ENCODE results near the gene SARDH.

DNA sequence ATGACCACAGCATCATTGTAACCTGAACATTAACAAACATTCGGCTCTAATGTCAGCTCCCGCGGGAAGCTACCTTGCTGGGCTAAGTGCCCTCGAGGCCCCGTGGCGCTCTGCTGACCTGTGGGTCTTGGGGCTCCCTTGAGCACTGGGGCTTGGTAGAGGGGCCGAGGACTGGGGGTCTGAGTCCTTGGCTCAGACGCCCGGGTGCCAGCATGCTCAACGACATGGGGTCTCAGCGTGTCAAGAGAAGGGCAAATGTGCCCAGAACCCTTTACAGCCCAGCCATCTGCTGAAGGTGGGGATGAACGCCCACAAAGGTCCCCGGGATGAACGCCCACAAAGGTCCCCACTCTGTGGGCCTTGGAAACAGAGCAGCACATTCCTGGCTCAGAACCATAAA is 39.7 kb upstream of the SARDH start:
- TF ChIP-seq HDAC2 (IDR thresholded peaks at IDR 0.05) (no peak), POLR2AphosphoS5 (IDR thresholded peaks at IDR 0.05; ENCODE audit: control insufficient read depth, insufficient read depth, low read depth, low read length) (no peak), POLR2A (conservative IDR thresholded peaks at IDR 0.05) (no peak), BRCA1 (IDR thresholded peaks at IDR 0.05) (no peak), BRCA1 (CRISPR knock-in tag; IDR thresholded peaks at IDR 0.05) (no peak), HIVEP1 (CRISPR knock-in tag; IDR thresholded peaks at IDR 0.05) (no peak), CEBPB (tag; IDR thresholded peaks at IDR 0.05) (no peak), EZH2 (IDR thresholded peaks at IDR 0.05; ENCODE audit: borderline replicate concordance, low read depth, low read length) (no peak)
- TF ChIP-seq, protein P1, sequence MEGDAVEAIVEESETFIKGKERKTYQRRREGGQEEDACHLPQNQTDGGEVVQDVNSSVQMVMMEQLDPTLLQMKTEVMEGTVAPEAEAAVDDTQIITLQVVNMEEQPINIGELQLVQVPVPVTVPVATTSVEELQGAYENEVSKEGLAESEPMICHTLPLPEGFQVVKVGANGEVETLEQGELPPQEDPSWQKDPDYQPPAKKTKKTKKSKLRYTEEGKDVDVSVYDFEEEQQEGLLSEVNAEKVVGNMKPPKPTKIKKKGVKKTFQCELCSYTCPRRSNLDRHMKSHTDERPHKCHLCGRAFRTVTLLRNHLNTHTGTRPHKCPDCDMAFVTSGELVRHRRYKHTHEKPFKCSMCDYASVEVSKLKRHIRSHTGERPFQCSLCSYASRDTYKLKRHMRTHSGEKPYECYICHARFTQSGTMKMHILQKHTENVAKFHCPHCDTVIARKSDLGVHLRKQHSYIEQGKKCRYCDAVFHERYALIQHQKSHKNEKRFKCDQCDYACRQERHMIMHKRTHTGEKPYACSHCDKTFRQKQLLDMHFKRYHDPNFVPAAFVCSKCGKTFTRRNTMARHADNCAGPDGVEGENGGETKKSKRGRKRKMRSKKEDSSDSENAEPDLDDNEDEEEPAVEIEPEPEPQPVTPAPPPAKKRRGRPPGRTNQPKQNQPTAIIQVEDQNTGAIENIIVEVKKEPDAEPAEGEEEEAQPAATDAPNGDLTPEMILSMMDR (IDR thresholded peaks at IDR 0.05 in 2 of 3, conservative IDR thresholded peaks at IDR 0.05 in 1 of 3; ENCODE audit: insufficient read depth in 2 of 3, low read depth in 1 of 3, low read length in 3 of 3), result no peak
- TF ChIP-seq, protein P2, sequence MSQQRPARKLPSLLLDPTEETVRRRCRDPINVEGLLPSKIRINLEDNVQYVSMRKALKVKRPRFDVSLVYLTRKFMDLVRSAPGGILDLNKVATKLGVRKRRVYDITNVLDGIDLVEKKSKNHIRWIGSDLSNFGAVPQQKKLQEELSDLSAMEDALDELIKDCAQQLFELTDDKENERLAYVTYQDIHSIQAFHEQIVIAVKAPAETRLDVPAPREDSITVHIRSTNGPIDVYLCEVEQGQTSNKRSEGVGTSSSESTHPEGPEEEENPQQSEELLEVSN (IDR thresholded peaks at IDR 0.05; ENCODE audit: borderline replicate concordance in 1 of 2, extremely low read depth in 1 of 2, insufficient read depth in 1 of 2, insufficient read length in 1 of 2, low read depth in 1 of 2, low read length in 1 of 2, poor library complexity in 1 of 2, severe bottlenecking in 1 of 2), result no peak
